Omental fat pad (tissue), 4 donors: ENCODE data around the gene F2. TPM values are rescaled to one million over a fixed set of nuclear protein-coding genes. Genes with fewer than 3 reads are reported as not detected.

Experiments used
- ATAC-seq: fragments of 150-250 bp; one replicate; pipeline ENCODE4 v1.9.1; 2016; ENCODE audit warnings: mild to moderate bottlenecking, moderate library complexity; ENCODE audit not compliant: low FRiP score
- DNase-seq: peaks from one replicate; pipeline ENCODE4 v3.0.0-alpha.2; 2019; ENCODE audit warnings: low spot score
- total RNA-seq, 4 donors: library from RNA; depleted of rRNA; stranded (reverse); fragments of >200 nt; gene quantifications; one replicate each; pipeline ENCODE4 v1.1.0, GENCODE V29; 2016
- TF ChIP-seq, protein P1 (sequence below), 3 donors: fragments of 450-650 bp; IDR thresholded peaks; one replicate each; pipeline ENCODE4 v1.5.1; 2016 to 2017; ENCODE audit warnings: antibody characterized with exemption in 3 of 3, mild to moderate bottlenecking in 3 of 3, moderate library complexity in 2 of 3

Gene F2
- total RNA-seq, 4 donors from 2014 or later = not detected

- TF ChIP-seq, protein P1, sequence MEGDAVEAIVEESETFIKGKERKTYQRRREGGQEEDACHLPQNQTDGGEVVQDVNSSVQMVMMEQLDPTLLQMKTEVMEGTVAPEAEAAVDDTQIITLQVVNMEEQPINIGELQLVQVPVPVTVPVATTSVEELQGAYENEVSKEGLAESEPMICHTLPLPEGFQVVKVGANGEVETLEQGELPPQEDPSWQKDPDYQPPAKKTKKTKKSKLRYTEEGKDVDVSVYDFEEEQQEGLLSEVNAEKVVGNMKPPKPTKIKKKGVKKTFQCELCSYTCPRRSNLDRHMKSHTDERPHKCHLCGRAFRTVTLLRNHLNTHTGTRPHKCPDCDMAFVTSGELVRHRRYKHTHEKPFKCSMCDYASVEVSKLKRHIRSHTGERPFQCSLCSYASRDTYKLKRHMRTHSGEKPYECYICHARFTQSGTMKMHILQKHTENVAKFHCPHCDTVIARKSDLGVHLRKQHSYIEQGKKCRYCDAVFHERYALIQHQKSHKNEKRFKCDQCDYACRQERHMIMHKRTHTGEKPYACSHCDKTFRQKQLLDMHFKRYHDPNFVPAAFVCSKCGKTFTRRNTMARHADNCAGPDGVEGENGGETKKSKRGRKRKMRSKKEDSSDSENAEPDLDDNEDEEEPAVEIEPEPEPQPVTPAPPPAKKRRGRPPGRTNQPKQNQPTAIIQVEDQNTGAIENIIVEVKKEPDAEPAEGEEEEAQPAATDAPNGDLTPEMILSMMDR (IDR thresholded peaks at IDR 0.05) = no peak
- DNase-seq = no peak
- ATAC-seq = no peak
Observed at GRCh38 chr11:46679241-46680163, 39.5 kb upstream of the F2 start.

DNA sequence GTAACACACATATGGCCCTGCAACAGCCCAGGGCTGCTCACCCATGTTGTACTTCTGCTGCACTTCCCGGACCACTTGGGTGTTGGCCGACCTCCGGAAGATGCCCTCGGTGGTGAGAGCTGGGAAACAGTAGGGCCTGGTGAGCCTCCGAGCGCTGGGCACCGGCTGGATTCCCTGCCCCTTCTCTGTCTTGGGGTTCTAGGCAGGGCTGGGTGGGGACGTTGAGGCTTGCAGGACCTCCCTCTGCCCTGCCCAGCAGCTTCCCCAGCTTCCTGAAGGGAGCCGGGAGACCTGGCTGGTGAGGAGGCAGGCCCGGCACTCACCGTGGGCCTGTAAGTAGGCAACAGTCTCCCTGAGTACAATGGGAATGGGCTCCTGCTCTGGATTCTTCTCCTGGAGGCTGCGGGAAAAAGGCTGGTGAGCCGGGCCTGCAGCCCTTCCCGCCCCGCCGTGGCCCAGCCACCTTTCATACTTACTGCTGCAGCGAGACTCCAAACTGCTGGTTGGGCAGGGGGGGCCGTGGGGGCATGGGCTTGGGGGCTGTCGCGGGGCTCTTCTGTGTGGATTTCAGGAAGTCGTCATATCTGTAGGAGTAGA, 38.8 kb upstream of the F2 start:
- TF ChIP-seq, protein P1 (IDR thresholded peaks at IDR 0.05) = no peak
- ATAC-seq (no peak), DNase-seq (no peak)

DNA sequence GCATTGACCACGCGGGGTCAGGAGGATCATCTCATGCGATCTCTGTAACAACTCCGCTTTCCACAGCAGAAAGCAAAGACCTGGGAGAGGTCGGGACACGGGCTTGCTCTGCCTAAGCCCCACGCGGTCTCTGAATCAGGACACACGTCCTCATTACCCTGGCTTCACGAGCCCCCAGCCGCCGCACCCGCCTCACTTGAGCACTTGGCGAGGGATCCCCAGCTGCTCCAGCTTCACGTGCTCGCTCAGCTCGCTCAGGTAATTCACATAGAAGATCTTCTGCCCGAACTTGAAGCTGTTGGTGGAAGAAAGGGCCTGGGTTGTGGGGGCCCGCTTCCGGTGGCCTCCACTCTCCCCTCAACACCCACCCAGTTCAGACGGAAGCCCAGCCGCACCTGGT, 38.2 kb upstream of the F2 start:
- TF ChIP-seq, protein P1 (IDR thresholded peaks at IDR 0.05) = no peak
- no peak for ATAC-seq
- DNase-seq = no peak

DNA sequence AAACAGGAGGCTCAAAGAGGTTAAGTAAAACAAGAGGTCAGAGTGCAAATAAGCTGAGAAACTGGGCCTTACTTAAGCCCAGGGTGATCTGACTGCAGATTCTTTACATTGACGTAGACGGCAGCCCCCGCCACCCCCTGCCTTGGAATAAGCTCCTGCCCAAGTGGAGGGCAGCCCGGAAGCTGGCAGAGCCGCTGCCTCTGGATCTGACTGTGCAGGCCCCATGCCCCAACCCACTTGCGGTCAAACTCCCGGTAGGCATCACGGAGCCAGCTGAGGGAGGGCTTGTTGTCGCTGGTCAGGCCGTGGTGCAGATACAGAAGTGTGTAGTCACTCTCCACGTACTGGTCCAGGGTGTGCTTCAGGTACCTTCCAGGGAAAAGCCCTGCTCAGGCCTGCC, 37.2 kb upstream of the F2 start:
- TF ChIP-seq, protein P1 (IDR thresholded peaks at IDR 0.05) = no peak
- DNase-seq (no peak), ATAC-seq (no peak)

- ATAC-seq (no peak), DNase-seq (no peak)
- TF ChIP-seq, protein P1 (IDR thresholded peaks at IDR 0.05) = no peak
Observed at GRCh38 chr11:46682773-46683752, 36.0 kb upstream of the F2 start.

DNA sequence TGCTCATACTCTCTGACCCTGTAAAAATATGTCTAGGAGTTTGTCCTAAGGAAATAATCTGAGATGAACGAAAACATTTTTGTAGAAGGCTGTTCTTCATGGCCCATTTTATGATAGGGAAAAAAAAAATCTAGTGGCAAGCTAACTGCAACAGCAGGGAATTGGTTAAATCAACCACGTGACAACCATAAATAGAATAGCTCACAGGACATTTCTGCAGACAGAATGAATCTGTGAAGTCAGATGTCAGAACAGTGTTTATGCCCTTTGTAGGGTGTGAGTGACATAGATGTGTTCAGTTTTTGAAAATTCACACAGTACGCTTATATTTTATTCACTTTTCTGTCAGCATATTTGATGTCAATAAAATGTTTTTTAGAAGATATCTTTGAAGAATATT, 34.6 kb upstream of the F2 start:
- ATAC-seq = no peak
- DNase-seq = no peak
- TF ChIP-seq, protein P1 (IDR thresholded peaks at IDR 0.05) = no peak
